HG03095 (cell line): ENCODE data around the gene FGFR2.

ENCODE experiments used
- ATAC-seq: cut with Tn5 transposase; IDR thresholded peaks from one replicate; pipeline ENCODE4 v1.9.1; 2021; ENCODE audit warnings: moderate library complexity; ENCODE audit not compliant: unreplicated experiment

Gene FGFR2

DNA sequence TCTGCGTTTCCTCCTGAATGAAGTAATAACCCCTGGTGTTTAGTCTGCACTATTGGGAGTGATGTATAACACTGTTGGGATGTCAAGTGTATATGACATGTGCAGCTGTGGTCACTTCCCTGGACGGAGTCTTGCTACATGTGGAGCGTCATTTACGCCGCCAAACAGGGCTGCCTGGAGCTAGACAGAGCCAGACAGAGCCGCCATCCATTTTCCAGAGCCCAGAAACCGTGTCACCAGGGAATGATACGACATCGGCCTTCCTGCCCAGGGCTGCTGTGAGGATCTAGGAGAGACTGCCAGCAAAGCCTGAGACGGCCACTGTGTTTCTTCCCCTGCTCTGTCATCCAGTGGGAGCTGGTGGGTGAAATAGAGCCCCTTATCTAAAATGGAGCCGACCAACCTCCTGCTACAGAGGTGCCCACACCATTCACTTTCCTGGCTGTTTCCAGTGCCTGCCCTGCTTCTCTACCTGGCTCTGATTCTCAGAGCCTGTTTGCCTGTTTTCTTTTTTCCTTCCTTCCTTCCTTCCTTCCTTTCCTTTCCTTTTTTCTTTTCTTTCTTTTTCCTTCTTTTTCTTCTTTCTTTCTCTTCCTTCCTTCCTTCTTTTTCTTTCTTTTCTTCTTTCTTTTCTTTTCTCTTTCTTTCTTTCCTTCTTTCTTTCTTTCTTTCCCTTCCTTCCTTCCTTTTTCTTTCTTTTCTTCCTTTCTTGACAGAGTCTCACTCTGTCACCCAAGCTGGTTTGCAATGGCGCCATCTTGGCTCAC is 13.3 kb upstream of the FGFR2 start:
- ATAC-seq, result no peak

DNA sequence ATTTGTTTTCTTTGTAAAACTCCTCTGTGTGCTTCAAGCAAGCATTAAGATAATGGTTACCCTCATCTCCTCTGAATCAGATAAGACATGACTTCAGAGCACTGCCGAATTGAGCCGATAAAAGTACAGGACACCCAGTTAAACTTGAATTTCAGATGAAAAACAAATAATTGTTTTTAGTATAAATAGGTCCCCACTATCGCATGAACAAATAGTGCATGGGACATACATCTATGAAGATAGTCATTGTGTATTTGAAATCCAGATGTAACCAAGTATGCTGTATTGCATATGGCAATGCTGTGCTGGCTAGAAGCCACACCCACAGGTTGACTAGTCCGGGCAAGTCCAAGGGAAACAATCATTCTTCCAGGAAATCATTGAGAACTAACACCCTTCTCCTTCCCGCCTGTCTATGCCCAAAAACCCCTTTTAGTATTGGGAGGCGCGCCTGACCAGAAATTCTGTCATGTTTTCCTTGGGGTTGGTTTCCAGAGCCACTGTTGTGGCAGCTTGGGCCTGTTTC is 12.6 kb upstream of the FGFR2 start:
- no peak for ATAC-seq

DNA sequence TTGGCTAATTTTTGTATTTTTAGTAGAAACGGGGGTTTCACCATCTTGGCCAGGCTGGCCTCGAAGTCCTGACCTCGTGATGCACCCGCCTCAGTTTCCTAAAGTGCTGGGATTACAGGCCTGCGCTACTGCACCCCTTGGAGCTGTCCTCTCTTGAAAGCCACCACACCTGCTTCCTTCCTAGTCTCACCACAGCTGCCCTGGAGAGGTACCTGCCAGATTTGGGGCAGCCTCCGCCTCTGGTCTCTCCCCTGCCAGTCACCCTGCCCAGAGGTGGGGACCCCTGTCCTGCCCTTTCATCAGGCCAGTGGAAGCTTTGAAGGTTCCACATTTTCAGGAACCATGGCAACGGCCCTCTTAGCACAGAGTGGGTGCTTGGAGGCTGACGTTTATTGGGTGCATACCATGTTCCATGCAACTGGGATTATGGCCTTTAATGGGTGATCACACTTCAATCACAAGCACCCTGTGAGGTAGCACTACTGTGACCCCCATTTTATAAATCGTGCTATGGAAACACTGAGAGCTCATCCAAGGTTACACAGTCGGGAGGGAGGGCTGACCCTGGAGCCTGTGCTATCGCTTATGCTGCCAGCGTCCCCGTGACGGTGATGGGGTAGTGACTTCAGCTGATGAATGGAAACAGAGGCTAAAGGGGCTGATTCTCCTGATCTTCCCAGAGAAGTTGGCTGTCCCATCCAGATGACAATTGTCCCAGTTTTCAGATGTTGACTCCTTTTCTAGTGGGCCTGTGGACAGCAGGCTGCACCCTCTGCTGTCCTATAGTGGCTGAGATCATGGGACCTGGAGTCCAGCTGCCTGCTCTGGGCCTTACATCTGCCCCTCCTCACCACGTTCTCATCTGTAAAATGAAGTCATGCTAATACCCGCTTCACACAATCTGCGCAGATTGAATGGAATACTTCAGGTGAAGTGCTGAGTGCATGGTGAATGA is 11.5 kb upstream of the FGFR2 start:
- ATAC-seq, result no peak

- ATAC-seq, result no peak
Measured at GRCh38 chr10:121608469-121609190, 10.4 kb upstream of the FGFR2 start.

GRCh38 chr10:121607310-121608055 is 9.2 kb upstream of the FGFR2 start:
- ATAC-seq, result no peak

- ATAC-seq, result no peak
Measured at GRCh38 chr10:121605708-121606107, 7.5 kb upstream of the FGFR2 start.

GRCh38 chr10:121601458-121601857 is 3.2 kb upstream of the FGFR2 start:
- ATAC-seq, result no peak

- no peak for ATAC-seq
Measured at GRCh38 chr10:121600611-121601010, 2.4 kb upstream of the FGFR2 start.

- no peak for ATAC-seq
Measured at GRCh38 chr10:121599947-121600346, 1.7 kb upstream of the FGFR2 start.

DNA sequence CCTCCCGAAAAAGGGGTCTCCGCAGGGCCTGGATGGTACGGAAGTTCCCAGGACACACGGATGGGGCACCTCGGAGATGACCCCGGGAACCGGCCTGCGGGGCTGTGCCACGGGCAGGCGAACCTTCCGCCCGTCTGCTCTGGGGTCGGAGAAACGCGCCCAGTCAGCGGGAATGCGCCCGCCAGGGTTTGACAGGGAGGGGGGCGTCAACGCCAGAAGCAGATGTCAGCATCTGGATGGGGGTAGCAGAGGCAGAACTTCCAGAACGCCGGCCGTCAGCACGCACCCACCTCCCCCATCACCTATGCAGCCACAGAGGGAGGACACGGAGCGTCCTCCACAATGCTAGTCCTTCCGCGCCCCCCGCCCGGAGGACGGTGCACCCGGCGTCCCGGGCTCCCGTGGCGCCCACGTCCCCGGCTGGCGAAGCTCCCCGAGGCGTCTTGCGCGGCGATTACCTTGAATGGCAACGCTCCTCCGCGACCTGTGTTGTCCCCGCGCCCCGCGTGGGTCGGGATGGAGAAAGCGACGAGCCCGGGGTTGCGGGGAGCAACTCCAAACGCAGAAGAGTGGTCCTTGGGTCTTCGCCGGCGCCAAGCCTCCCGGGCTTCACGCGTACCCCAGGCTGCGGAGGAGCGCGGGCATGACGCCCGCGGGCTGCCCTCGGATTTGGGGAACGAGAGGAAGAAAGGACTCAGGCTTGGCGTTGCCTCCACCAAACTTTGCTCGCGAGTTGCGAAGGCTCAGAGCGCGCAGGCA is 561 bp downstream of the FGFR2 start:
- ATAC-seq, result no peak

DNA sequence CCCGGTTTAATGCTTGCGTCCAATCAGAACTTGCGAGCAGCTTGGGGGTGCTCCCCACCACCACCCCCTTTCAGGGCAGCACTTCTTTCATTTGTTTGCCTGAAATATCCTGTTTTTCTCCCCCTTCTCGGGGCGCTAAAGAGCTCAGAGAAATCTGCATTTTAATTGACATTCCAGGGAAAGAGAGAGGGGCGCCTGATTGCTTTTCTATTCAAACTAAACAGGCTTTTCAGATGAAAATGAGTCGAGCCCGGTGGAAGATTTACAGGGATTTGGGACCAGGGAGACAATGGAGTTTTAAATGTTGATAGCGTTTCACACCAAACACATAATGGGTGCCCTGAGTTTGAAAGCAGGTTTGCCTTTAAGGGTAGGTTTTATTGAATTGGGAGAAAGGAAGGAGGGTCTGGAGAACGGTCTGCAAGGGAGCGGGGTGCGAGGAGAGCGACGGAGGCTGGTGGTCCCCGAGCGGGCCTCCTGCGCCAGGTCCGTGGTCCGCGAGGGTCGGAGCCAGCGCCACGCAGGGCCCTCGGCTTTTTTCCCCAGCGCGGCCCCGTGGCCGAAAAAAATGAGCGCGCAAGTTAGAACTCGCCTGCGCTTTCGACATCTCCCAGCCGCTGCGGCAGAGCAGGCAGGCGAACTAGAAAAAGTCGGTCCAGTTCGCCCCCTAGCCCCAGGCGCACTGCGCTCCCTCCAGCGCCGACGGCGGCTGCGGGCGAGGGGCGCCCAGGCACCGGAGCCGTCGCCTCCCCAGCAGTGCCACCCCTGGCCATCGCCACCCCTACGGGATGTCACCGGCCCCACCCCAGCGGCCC is 1.3 kb downstream of the FGFR2 start:
- ATAC-seq, result no peak

GRCh38 chr10:121595806-121596688 is 2.2 kb downstream of the FGFR2 start:
- no peak for ATAC-seq

DNA sequence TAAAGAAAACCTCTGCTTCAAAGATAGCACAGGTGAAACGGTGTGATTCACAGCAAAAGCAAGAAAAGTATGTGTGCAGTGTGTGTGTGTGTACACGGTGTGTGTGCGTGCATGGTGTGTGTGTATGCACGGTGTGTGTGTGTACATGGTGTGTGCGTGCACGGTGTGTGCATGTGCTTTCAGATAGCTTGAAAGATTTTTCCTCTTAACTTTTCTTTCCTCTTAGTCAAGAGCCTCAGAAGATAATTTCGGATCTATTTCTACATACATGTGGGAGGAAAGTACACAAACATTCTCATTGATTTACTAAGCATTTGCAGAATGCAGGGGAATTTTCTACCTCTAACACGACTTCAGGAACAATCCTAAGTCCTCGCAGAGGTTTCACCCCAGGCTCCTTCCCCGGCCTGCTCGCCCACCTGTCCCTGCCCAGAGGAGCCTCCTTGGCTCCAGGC is 2.9 kb downstream of the FGFR2 start:
- no peak for ATAC-seq

DNA sequence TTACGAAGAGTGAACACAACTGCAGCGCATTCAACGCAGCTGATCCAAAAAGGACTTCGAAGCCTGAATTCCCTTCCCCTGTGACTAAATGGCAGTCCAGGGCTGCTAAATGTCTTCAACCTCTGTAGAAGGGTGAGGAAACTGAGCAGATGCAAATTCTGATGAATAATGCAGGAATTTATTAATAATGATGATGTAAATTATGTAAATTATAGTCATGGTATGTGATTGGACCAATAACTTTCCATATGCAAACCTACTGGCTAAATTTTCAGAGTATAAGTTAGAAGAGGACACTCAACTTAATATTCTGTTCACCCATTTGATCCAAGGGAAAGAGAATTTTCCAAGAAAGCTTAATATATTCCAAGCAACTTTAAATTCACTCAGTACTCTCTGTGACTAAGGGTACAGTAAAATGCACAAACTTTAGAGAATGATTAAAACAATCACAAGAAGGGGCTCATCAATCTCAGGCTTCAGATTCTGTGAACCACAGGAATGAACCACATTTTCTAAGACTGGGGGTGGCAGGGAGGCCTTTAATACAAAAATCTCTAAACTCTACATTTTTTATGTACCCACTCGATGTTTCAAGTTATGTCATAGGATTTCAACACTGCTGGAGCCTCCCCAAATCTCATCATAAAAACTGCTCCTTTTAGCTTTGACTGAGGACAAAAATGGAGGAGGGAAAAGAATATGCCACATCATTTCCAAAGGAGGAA is 3.5 kb downstream of the FGFR2 start:
- no peak for ATAC-seq

GRCh38 chr10:121594076-121594475 is 4.2 kb downstream of the FGFR2 start:
- no peak for ATAC-seq

DNA sequence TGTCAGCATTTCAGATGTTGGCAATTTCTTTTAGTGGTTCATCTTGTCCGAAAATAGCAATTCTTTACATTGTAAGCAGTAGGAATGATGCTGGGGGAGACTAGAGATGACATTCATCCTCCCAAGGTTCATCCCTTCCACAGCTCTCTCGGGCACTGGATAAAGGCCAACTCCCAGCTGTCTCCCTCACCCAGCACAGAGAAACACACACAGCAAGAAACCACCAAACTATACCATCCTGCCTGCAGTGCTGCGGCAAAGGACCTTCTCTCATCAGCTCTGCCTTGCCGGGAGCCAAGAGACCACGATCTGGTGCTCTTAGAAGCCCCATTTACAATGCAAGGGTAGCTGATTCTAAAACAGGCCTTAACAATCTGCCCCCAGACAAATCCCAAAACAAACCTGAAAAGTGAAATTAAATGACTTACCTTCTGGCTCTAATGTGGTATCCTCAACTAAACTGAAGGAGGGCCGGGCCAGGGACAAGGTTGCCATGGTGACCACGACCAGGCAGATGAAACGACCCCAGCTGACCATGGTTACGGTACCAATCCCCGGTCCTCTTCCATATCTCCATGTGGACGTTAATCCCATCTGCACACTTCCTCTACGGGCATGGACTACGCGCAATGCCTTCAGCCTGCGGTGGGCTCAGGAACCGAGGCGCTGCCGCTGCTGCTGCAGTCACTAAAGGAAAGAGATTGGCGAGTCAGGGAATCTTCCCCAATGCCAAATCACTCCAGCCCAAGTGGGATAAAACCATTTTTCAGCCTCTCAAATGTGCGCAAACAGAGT is 4.8 kb downstream of the FGFR2 start:
- no peak for ATAC-seq
